OCI-LY3 (cell line): Measurements from ENCODE around the gene MPIG6B.

Experiments used
- H2AFZ ChIP-seq: fragments of 200-600, 300-600 bp; shearing (Covaris generic); 2 replicates; pipeline ENCODE4 v1.6.0; 2014; ENCODE audit warnings: antibody characterized with exemption, low read depth, low read length
- H3K27ac ChIP-seq: fragments of 200-600, 300-600 bp; sonication (generic); 2 replicates; pipeline ENCODE4 v1.5.1; 2014; ENCODE audit warnings: mild to moderate bottlenecking, low read length, moderate library complexity, mixed read lengths
- H3K27me3 ChIP-seq: fragments of 200-600, 300-600 bp; sonication (generic); 2 replicates; pipeline ENCODE4 v1.6.1; 2014; ENCODE audit warnings: low read depth, low read length, mixed read lengths
- H3K36me3 ChIP-seq: fragments of 200-600, 300-600 bp; sonication (generic); replicated peaks from 2 replicates; pipeline ENCODE3; 2014; ENCODE audit warnings: low read depth, low read length, mixed read lengths
- H3K4me1 ChIP-seq: fragments of 300-600, 200-600 bp; sonication (generic); 2 replicates; pipeline ENCODE4 v1.6.1; 2014; ENCODE audit warnings: low read length, mixed read lengths
- H3K4me2 ChIP-seq: fragments of 200-600, 300-600 bp; sonication (generic); 2 replicates; pipeline ENCODE4 v1.6.1; 2014; ENCODE audit warnings: low read length, mixed read lengths
- H3K4me3 ChIP-seq: fragments of 300-600, 200-600 bp; sonication (generic); 2 replicates; pipeline ENCODE4 v1.5.1; 2014; ENCODE audit warnings: antibody characterized with exemption, mild to moderate bottlenecking, low read length, moderate library complexity
- H3K79me2 ChIP-seq: fragments of 300-600, 200-600 bp; shearing (Covaris generic); 2 replicates; pipeline ENCODE4 v1.6.1; 2014; ENCODE audit warnings: mild to moderate bottlenecking, low read length, mixed read lengths
- H3K9ac ChIP-seq: fragments of 300-600, 200-600 bp; shearing (Covaris generic); 2 replicates; pipeline ENCODE4 v1.6.0; 2014; ENCODE audit warnings: mild to moderate bottlenecking, low read length, moderate library complexity
- H3K9me3 ChIP-seq: fragments of 200-600, 300-600 bp; shearing (Covaris generic); 2 replicates; pipeline ENCODE4 v1.6.1; 2014; ENCODE audit warnings: low read length, mixed read lengths; ENCODE audit not compliant: insufficient read depth
- H4K20me1 ChIP-seq: fragments of 200-600, 300-600 bp; sonication (generic); 2 replicates; pipeline ENCODE4 v1.6.1; 2016; ENCODE audit warnings: low read length, mixed read lengths; ENCODE audit not compliant: insufficient read depth
- EZH2phosphoT487 ChIP-seq: fragments of 200-600 bp; shearing (Covaris generic); IDR thresholded peaks from 2 replicates; pipeline ENCODE4 v1.6.1; 2018; ENCODE audit warnings: antibody characterized with exemption, mixed run types, low read depth
- TF ChIP-seq, protein P1 (sequence below): fragments of 200-600, 300-600 bp; sonication (generic); IDR thresholded peaks from 2 replicates; pipeline ENCODE4 v1.5.1; 2014; ENCODE audit warnings: antibody characterized with exemption, low read length, low read depth

MPIG6B gene

GRCh38 chr6:31765559-31765909, 42.4 kb downstream of the MPIG6B start:
- Histone ChIP-seq H3K4me1 (no peaks in the 10 kb centered on the region), H3K27ac (no peak overlapping the region), H3K9me3 (no peaks in the 10 kb centered on the region), H3K4me3 (no peak overlapping the region), H3K36me3 (peaks cover 4% of the 10 kb centered on the region), H4K20me1 (no peaks in the 10 kb centered on the region), H3K9ac (no peak overlapping the region), H2AFZ (no peak overlapping the region), H3K4me2 (no peak overlapping the region), H3K27me3 (no peaks in the 10 kb centered on the region), H3K79me2 (no peaks in the 10 kb centered on the region)
- TF ChIP-seq EZH2phosphoT487: no peak
- TF ChIP-seq, protein P1, sequence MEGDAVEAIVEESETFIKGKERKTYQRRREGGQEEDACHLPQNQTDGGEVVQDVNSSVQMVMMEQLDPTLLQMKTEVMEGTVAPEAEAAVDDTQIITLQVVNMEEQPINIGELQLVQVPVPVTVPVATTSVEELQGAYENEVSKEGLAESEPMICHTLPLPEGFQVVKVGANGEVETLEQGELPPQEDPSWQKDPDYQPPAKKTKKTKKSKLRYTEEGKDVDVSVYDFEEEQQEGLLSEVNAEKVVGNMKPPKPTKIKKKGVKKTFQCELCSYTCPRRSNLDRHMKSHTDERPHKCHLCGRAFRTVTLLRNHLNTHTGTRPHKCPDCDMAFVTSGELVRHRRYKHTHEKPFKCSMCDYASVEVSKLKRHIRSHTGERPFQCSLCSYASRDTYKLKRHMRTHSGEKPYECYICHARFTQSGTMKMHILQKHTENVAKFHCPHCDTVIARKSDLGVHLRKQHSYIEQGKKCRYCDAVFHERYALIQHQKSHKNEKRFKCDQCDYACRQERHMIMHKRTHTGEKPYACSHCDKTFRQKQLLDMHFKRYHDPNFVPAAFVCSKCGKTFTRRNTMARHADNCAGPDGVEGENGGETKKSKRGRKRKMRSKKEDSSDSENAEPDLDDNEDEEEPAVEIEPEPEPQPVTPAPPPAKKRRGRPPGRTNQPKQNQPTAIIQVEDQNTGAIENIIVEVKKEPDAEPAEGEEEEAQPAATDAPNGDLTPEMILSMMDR: no peak

- Histone ChIP-seq H3K27ac (no peak overlapping the region), H3K79me2 (no peaks in the 10 kb centered on the region), H3K9ac (no peak overlapping the region), H4K20me1 (no peaks in the 10 kb centered on the region), H3K36me3 (peaks cover 4% of the 10 kb centered on the region), H3K9me3 (no peaks in the 10 kb centered on the region), H3K4me3 (no peak overlapping the region), H3K4me2 (no peak overlapping the region), H3K4me1 (no peaks in the 10 kb centered on the region), H3K27me3 (no peaks in the 10 kb centered on the region), H2AFZ (no peak overlapping the region)
- TF ChIP-seq, protein P1: no peak
- no peak for TF ChIP-seq EZH2phosphoT487
Observed at GRCh38 chr6:31765910-31766794, 43.0 kb downstream of the MPIG6B start.

- Histone ChIP-seq H3K4me1 (no peaks in the 10 kb centered on the region), H3K79me2 (no peaks in the 10 kb centered on the region), H3K27ac (no peak overlapping the region), H3K4me2 (no peak overlapping the region), H3K9ac (no peak overlapping the region), H3K4me3 (no peak overlapping the region), H2AFZ (no peak overlapping the region), H3K27me3 (no peaks in the 10 kb centered on the region), H4K20me1 (no peaks in the 10 kb centered on the region), H3K9me3 (no peaks in the 10 kb centered on the region), H3K36me3 (peaks cover 4% of the 10 kb centered on the region)
- TF ChIP-seq, protein P1: no peak
- TF ChIP-seq EZH2phosphoT487: no peak
Observed at GRCh38 chr6:31767096-31767645, 44.0 kb downstream of the MPIG6B start.

DNA sequence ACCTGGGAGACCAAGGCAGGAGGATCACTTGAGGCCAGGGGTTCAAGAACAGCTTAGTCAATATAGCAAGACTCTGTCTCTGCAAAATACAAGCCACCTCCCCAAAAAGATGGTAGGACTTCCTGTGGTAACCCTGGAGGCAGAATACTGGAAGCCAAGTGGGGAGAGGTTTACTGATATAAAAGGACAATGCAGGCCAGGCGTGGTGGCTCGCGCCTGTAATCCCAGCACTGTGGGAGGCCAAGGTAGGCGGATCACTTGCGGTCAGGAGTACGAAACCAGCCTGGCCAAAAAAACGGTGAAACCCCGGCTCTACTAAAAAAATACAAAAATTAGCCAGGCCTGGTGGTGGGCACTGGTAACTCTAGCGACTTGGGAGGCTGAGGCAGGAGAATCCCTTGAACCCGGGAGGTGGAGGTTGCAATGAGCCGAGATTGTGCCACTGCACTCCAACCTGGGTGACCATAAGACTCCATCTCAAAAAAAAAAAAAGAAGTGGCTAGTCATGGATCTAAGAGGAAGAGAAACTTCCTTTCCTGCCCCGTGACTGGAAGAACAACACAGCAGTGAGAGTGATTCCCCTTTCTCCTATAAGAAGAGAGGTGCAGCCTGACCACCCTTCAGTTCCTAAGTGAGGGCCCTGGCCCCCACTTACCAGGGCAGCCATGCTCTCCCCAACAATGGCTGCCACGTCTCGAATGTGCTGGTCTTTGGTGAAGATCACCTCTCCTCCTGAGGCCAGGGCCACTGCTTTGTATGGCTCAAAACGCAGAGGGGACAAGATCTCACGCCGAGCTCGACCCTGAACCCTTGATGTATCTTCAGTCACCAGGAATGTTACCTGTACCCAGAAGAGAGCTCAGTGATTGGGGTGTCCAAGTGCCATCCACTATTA, 45.4 kb downstream of the MPIG6B start:
- no peak overlapping the region for H2AFZ ChIP-seq

More for the DNA sequence above, 45.4 kb downstream of the MPIG6B start:
- peaks cover 2% of the 10 kb centered on the region for H3K36me3 ChIP-seq
- no peak for TF ChIP-seq EZH2phosphoT487
- TF ChIP-seq, protein P1: no peak
- H3K9ac ChIP-seq: no peak overlapping the region
- no peaks in the 10 kb centered on the region for H4K20me1 ChIP-seq
- H3K27ac ChIP-seq: no peak overlapping the region
- no peak overlapping the region for H3K4me3 ChIP-seq
- H3K4me1 ChIP-seq: no peaks in the 10 kb centered on the region
- H3K4me2 ChIP-seq: no peak overlapping the region
- no peaks in the 10 kb centered on the region for H3K79me2 ChIP-seq
- H3K27me3 ChIP-seq: no peaks in the 10 kb centered on the region
- no peaks in the 10 kb centered on the region for H3K9me3 ChIP-seq
